Fibroblast of lung (primary cell): ENCODE measurements around the gene UBTD1.

Experiments
- EZH2 ChIP-seq: IDR thresholded peaks from 2 replicates; pipeline ENCODE4 v1.5.1; 2012; ENCODE audit warnings: low read length, control low read depth, mild to moderate bottlenecking; ENCODE audit errors: missing control alignments
- TF ChIP-seq, protein P1 (sequence below), 2 donors: IDR thresholded peaks in 1 of 2; conservative IDR thresholded peaks in 1 of 2; 1 replicate in 1 of 2; 2 replicates in 1 of 2; pipeline ENCODE4 v1.5.1; 2011 to 2012; ENCODE audit warnings: low read length in 2 of 2, control low read depth in 1 of 2, inconsistent platforms in 1 of 2, low read depth in 1 of 2, mild to moderate bottlenecking in 1 of 2

DNA sequence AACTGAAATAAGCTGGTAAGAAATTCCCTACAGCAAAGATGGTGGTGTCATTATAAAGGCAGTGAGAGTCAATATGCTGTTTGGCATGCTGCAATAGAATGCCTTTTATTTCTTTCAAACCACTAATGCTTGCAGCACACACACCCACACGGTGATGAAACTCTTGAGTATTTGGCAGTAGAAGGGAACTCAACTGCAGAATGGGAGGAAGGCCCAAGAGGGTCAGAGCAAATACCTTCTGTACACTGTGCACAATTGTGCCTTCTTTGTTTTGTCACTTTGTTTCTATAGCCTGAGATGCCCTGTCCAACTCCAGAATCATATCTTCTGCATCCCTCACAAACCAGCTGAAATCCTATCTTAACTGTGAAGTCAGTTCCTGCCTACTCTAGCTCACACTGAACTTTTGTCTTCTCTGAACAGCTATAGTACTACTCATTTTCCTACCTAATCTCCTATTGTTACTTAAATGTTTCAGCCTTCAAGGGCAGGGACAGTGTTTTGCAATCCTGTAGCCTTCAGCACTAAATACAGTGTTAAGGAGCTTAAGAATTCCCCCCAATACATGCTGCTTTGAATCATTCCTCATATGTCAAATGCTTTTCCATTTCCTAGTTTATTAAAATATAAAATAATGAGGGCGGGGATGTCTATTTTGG, 22.7 kb upstream of the UBTD1 start:
- TF ChIP-seq, protein P1, sequence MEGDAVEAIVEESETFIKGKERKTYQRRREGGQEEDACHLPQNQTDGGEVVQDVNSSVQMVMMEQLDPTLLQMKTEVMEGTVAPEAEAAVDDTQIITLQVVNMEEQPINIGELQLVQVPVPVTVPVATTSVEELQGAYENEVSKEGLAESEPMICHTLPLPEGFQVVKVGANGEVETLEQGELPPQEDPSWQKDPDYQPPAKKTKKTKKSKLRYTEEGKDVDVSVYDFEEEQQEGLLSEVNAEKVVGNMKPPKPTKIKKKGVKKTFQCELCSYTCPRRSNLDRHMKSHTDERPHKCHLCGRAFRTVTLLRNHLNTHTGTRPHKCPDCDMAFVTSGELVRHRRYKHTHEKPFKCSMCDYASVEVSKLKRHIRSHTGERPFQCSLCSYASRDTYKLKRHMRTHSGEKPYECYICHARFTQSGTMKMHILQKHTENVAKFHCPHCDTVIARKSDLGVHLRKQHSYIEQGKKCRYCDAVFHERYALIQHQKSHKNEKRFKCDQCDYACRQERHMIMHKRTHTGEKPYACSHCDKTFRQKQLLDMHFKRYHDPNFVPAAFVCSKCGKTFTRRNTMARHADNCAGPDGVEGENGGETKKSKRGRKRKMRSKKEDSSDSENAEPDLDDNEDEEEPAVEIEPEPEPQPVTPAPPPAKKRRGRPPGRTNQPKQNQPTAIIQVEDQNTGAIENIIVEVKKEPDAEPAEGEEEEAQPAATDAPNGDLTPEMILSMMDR (conservative IDR thresholded peaks at IDR 0.05 in 1 of 2, IDR thresholded peaks at IDR 0.05 in 1 of 2; ENCODE audit: low read depth in 1 of 2, low read length in 2 of 2) = no peak
- TF ChIP-seq EZH2 = no peak
